ENCODE results near the gene SUSD2.

Gene SUSD2

GRCh38 chr22:24156141-24156912 is 25.0 kb upstream of the SUSD2 start:
- POLR2A ChIA-PET = interaction anchor here (0.9 to 1.2 kb wide), 2 partner anchors 8 to 145 kb away, joined by 3 to 4 read pairs; partner anchors contain the start of gene CABIN1
- CTCF ChIA-PET = interaction anchor here (0.6 to 3.2 kb wide), 14 partner anchors 10 to 145 kb away, joined by 3 to 23 read pairs (median 4); partner anchors contain the start of gene CABIN1
- peak; percentile 60 for DNase-seq (ENCODE audit: extremely low spot score)
- TF ChIP-seq FOXM1 (IDR thresholded peaks at IDR 0.05; ENCODE audit: borderline replicate concordance) (0 out of 2 replicates have a peak, but pooled peaks have one; percentile 8), FOXA1 (IDR thresholded peaks at IDR 0.05) (no peak), LEF1 (IDR thresholded peaks at IDR 0.05; ENCODE audit: borderline replicate concordance) (0 out of 2 replicates have a peak, but pooled peaks have one; percentile 73)

- POLR2A ChIA-PET = interaction anchor here (0.9 to 1.2 kb wide), 2 partner anchors 8 to 146 kb away, joined by 3 to 4 read pairs; partner anchors contain the start of gene CABIN1
- no peak for TF ChIP-seq ELF4 (IDR thresholded peaks at IDR 0.05)
- no peak for TF ChIP-seq FOXK2 (IDR thresholded peaks at IDR 0.05)
- no peak for TF ChIP-seq ARNT (IDR thresholded peaks at IDR 0.05)
- TF ChIP-seq HDGF (IDR thresholded peaks at IDR 0.05; ENCODE audit: borderline replicate concordance) = 0 out of 2 replicates have a peak, but pooled peaks have one; percentile 64
- TF ChIP-seq FOXM1 (IDR thresholded peaks at IDR 0.05; ENCODE audit: borderline replicate concordance) = no peak
- CTCF ChIA-PET = interaction anchor here (0.6 to 3.2 kb wide), 17 partner anchors 9 to 146 kb away, joined by 3 to 23 read pairs (median 4); partner anchors contain the start of genes CABIN1 and SUSD2
- peak; percentile 91 for DNase-seq (ENCODE audit: extremely low spot score)
These were observed 24.1 kb upstream of the SUSD2 start for GRCh38 chr22:24156913-24157821.

DNA sequence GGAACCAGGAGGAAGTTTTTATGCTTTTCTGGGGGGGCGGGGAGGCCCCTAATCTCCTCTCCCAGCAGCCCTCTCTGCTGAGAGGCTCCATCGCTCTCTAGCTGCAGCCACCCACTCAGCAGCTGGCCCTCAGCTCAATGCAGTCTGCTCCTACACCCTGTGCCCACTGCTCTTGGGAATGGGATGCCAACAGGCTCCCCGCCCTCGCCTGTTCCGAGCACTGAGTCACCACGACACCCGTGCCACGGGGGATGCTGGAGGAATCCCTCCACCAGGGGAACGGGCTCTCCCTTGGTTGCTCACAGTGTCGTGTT is 23.5 kb upstream of the SUSD2 start:
- CTCF ChIA-PET = interaction anchor here (0.6 to 3.2 kb wide), 5 partner anchors 11 to 370 kb away, joined by 3 to 19 read pairs (median 4); partner anchors contain the start of gene CABIN1
- TF ChIP-seq L3MBTL2 (conservative IDR thresholded peaks at IDR 0.05) = no peak
- TF ChIP-seq ZNF384 (IDR thresholded peaks at IDR 0.05) = no peak
- no peak for TF ChIP-seq FOXM1 (IDR thresholded peaks at IDR 0.05; ENCODE audit: borderline replicate concordance)
- TF ChIP-seq BHLHE40 (IDR thresholded peaks at IDR 0.05; ENCODE audit: borderline replicate concordance) = no peak
- TF ChIP-seq ELF4 (IDR thresholded peaks at IDR 0.05) = no peak
- TF ChIP-seq PKNOX1 (IDR thresholded peaks at IDR 0.05) = no peak
- no peak for TF ChIP-seq NFRKB (IDR thresholded peaks at IDR 0.05)
- TF ChIP-seq SUZ12 (IDR thresholded peaks at IDR 0.05) = no peak
- TF ChIP-seq SP1 (IDR thresholded peaks at IDR 0.05) = no peak
- TF ChIP-seq FOXA1 (IDR thresholded peaks at IDR 0.05) = no peak
- TF ChIP-seq CTBP1 (IDR thresholded peaks at IDR 0.05; ENCODE audit: borderline replicate concordance) = no peak
- TF ChIP-seq ARNT (IDR thresholded peaks at IDR 0.05) = no peak
- no peak for TF ChIP-seq LEF1 (IDR thresholded peaks at IDR 0.05; ENCODE audit: borderline replicate concordance)
- TF ChIP-seq TARDBP (IDR thresholded peaks at IDR 0.05) = no peak
- TF ChIP-seq FOXK2 (IDR thresholded peaks at IDR 0.05) = no peak
- TF ChIP-seq HDGF (IDR thresholded peaks at IDR 0.05; ENCODE audit: borderline replicate concordance) = no peak
- no peak for DNase-seq (ENCODE audit: extremely low spot score)
- POLR2A ChIA-PET = no interaction called here

DNA sequence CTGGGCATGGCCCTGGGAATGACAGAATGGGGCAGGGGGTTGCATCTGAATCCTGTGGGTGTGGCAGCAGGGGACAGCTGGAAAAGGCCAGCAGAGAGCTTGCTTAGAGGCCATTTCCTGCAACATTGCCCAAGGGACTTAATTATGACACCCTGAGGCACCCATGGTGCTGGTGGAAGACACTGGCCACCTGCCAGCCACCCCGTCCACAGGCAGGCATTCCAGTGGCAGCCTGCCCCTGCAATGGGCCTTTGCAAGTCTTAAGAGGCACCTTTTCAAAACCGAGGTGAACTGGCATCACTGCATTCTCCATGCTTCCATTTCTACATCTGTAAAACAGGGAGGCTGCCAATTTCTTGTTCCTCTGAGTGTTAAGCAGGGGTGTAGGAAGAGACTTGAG is 21.6 kb upstream of the SUSD2 start:
- DNase-seq (ENCODE audit: extremely low spot score) = no peak
- ChIA-PET POLR2A (no interaction called here), CTCF (interaction anchor here (0.5 kb wide), 1 partner anchor 983 kb away, joined by 3 read pairs; no protein-coding TSS in a partner anchor)
- TF ChIP-seq ELF4 (IDR thresholded peaks at IDR 0.05) (no peak), LEF1 (IDR thresholded peaks at IDR 0.05; ENCODE audit: borderline replicate concordance) (no peak), HDGF (IDR thresholded peaks at IDR 0.05; ENCODE audit: borderline replicate concordance) (no peak), CTBP1 (IDR thresholded peaks at IDR 0.05; ENCODE audit: borderline replicate concordance) (no peak), SUZ12 (IDR thresholded peaks at IDR 0.05) (no peak), PKNOX1 (IDR thresholded peaks at IDR 0.05) (no peak), ARNT (IDR thresholded peaks at IDR 0.05) (no peak), TARDBP (IDR thresholded peaks at IDR 0.05) (no peak), ZNF384 (IDR thresholded peaks at IDR 0.05) (no peak), FOXA1 (IDR thresholded peaks at IDR 0.05) (no peak), BHLHE40 (IDR thresholded peaks at IDR 0.05; ENCODE audit: borderline replicate concordance) (no peak), FOXK2 (IDR thresholded peaks at IDR 0.05) (no peak), L3MBTL2 (conservative IDR thresholded peaks at IDR 0.05) (no peak), FOXM1 (IDR thresholded peaks at IDR 0.05; ENCODE audit: borderline replicate concordance) (no peak), SP1 (IDR thresholded peaks at IDR 0.05) (no peak), NFRKB (IDR thresholded peaks at IDR 0.05) (no peak)

- ChIA-PET POLR2A (no interaction called here), CTCF (no interaction called here)
- DNase-seq (ENCODE audit: extremely low spot score) = no peak
- no peak for TF ChIP-seq PKNOX1 (IDR thresholded peaks at IDR 0.05)
These were observed 20.7 kb upstream of the SUSD2 start for GRCh38 chr22:24160546-24160945.

- DNase-seq (ENCODE audit: extremely low spot score) = no peak
- ChIA-PET CTCF (no interaction called here), POLR2A (no interaction called here)
- TF ChIP-seq BHLHE40 (IDR thresholded peaks at IDR 0.05; ENCODE audit: borderline replicate concordance) (no peak), NFRKB (IDR thresholded peaks at IDR 0.05) (no peak), SP1 (IDR thresholded peaks at IDR 0.05) (no peak), CTBP1 (IDR thresholded peaks at IDR 0.05; ENCODE audit: borderline replicate concordance) (no peak), ZNF384 (IDR thresholded peaks at IDR 0.05) (no peak), LEF1 (IDR thresholded peaks at IDR 0.05; ENCODE audit: borderline replicate concordance) (no peak), TARDBP (IDR thresholded peaks at IDR 0.05) (no peak), HDGF (IDR thresholded peaks at IDR 0.05; ENCODE audit: borderline replicate concordance) (no peak), SUZ12 (IDR thresholded peaks at IDR 0.05) (no peak), ELF4 (IDR thresholded peaks at IDR 0.05) (no peak), ARNT (IDR thresholded peaks at IDR 0.05) (no peak), FOXK2 (IDR thresholded peaks at IDR 0.05) (no peak), L3MBTL2 (conservative IDR thresholded peaks at IDR 0.05) (no peak)
These were observed 19.8 kb upstream of the SUSD2 start for GRCh38 chr22:24161485-24161884.
